GM12865 (cell line): ENCODE results near the gene SUGCT.
A peak's percentile ranks its signal among the peaks of the same experiment; 100 is the strongest.

Source experiments
- DNase-seq: peaks from one replicate; pipeline ENCODE4 v3.0.0; 2010; ENCODE audit warnings: low read depth
- H3K4me3 ChIP-seq: 2 replicates; pipeline ENCODE4 v1.5.1; 2011; ENCODE audit warnings: mild to moderate bottlenecking, low read depth, low read length, control low read depth
- TF ChIP-seq, protein P1 (sequence below): IDR thresholded peaks from 2 replicates; pipeline ENCODE4 v1.5.1; 2011; ENCODE audit warnings: low read length, control low read depth, low read depth, inconsistent platforms; ENCODE audit not compliant: insufficient read depth; ENCODE audit errors: missing control alignments

Gene SUGCT

DNA sequence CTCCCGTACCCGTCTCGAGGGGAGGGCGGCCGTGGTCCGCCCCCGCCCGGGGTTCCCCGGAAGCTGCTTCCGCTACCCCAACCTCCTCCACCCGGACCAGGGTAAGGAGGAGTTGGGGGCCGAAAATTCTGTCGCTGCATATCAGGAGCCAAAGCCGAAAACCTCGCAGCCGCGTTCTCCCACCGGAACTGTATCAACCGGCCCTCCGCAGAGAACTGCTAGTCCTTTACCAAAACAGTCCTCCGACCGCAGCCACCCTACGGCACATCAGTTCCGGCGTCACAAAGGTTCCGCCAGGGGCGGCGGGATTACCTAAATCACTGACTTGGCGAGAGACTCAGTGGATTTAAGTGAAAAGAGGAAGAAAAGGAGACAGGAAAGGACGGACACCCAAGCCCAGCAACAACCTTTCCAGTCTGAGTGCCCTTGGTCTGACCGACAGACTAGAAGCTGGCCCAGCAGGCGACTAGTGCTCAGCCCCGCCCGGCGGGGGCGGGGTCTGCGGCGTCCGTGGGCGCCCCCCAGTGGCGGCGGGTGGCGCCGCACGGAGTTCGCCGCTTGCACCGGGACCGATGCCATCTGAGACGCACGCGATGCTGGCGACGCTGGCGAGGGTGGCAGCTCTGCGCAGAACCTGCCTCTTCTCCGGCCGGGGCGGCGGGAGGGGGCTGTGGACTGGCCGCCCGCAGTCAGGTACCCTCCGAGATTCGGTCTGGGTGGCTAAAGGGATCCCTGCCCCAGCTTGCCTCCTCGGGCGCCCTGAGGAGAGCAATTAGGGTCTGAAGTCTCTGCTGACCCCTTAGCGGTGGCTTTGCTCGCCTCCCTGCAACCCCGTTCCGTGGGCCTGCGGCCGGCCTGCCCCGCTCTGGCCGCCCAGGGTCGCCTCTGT, at the start of gene SUGCT, which contains the start of gene MPLKIP:
Gene SUGCT, plus strand, starts transcription at position 578 of the 889 bp plus-strand sequence.
Gene MPLKIP, minus strand, starts transcription at position 195 of the 889 bp plus-strand sequence. Its CDS starts 55 bp downstream, at position 140.
- TF ChIP-seq, protein P1, sequence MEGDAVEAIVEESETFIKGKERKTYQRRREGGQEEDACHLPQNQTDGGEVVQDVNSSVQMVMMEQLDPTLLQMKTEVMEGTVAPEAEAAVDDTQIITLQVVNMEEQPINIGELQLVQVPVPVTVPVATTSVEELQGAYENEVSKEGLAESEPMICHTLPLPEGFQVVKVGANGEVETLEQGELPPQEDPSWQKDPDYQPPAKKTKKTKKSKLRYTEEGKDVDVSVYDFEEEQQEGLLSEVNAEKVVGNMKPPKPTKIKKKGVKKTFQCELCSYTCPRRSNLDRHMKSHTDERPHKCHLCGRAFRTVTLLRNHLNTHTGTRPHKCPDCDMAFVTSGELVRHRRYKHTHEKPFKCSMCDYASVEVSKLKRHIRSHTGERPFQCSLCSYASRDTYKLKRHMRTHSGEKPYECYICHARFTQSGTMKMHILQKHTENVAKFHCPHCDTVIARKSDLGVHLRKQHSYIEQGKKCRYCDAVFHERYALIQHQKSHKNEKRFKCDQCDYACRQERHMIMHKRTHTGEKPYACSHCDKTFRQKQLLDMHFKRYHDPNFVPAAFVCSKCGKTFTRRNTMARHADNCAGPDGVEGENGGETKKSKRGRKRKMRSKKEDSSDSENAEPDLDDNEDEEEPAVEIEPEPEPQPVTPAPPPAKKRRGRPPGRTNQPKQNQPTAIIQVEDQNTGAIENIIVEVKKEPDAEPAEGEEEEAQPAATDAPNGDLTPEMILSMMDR, result peak; percentile 93
- peak within 1 kb of the TSS; percentile 81 for H3K4me3 ChIP-seq
- DNase-seq, result peak; percentile 93

DNA sequence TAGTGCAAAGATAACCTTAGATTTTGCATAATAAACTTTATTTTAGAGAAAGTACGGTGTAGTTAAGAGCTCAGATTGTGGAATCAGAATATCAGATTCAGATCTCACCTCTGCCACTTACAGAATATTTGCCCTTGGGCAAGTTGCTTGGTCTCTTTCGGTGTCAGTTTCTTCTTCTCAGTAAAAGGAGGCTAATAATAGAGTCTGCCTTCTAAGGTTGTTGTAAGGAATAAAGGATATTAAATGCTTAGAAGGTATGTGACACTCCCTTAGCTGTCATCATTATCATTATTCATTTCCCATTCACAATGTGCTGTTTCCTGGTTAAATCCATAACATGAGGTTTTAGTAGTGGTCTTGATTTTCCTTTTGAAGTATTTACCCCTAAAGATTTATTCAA, 42.6 kb upstream of the SUGCT start:
- TF ChIP-seq, protein P1, result no peak
- H3K4me3 ChIP-seq, result no peak overlapping the region
- no peak for DNase-seq

DNA sequence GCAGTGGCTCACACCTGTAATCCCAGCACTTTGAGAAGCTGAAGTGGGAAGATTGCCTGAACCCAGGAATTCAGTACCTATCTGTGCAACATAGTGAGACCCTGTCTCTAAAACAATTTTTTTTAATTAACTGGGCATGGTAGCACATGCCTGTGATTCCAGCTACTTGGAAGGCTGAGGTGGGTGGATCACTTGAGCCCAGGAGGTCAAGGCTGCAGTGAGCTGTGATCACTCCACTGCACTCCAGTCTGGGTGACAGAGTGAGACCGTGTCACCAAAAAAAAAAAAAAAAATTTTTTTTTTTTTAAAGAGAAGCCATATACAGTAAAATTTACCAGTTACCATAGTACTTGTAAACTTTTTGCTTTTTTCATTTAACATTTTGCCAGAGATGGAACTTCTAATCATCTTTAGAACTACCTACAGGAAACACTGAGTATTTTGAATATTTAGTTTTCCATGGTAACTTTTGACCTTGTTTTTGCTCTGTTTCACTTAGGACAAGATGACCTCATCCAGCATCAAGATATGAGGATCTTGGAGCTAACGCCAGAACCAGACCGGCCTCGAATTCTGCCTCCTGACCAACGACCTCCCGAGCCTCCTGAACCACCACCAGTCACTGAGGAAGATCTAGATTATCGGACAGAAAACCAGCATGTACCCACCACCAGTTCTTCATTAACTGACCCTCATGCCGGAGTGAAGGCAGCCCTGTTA, 41.0 kb upstream of the SUGCT start:
- TF ChIP-seq, protein P1, result no peak
- no peak for DNase-seq

DNA sequence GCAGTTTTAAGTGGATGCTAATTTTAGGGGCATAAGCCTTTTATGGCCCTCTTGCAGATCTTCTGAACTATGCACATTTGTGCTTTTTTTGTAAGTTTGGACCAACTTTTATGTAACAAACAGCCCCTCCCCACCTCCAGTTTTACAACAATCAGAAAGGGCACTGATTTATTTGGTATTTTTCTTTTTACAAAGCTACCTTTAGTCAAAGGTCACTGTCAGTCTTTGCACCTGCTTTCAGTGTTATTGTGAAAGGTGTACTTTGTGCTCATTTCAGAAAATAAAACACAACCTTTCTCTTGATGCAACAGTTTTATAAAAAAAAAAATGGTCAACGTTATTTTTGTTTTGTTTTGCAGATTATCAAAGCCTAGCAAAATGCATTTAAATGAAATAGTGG, 39.6 kb upstream of the SUGCT start:
- H3K4me3 ChIP-seq, result no peak overlapping the region
- DNase-seq, result no peak
- TF ChIP-seq, protein P1, result no peak

More for the DNA sequence above, 41.0 kb upstream of the SUGCT start:
- H3K4me3 ChIP-seq, result no peak overlapping the region

DNA sequence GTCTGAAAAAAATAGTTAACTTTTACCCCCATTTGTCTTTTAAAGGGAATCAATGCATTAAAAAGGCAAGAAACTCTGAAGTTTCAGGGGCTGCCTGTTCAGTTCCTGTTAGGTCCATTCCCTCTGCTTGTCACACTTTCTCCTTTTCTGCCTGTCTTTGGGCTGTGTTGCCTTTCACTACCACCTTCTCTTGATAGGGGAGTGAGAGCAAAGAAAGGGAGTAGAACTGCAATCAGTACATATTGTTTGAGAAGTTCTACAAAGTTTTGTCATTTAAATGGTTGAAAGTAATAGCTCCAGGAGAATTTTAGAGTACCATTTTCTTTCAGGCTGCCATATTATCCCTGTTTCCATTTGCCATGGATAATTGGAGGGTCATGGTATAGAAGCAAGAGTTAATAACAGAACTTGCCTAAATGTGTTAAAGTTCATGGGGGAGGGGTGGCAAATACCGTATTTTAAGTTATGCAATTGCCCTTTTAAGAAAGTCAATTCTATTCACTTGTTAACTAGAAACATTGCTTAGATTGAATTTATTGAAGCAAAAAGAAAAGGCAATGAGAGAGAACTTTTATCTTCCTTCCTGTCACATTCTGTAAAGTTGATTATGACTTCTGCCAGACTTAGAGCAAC, 39.0 kb upstream of the SUGCT start:
- no peak overlapping the region for H3K4me3 ChIP-seq
- no peak for DNase-seq
- TF ChIP-seq, protein P1, result no peak

DNA sequence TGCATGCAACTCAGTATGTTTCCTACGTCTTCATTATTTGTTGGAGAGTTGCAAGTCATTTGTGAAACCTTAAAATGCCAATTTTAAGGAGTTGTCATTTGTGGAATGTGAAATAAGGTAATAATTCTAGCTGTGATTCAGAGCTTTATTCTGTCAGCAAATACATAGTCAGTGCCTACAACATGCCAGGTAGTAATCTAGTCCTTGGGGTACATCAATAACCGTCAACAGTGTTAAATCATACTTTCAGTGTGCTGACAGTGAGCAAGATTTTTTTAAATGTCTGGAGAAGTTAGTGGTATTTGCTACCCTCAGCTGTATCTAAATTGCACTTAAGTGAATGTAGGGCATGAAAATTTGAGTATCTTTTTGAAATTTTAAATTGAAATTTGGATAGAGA, 37.1 kb upstream of the SUGCT start:
- no peak for DNase-seq
- TF ChIP-seq, protein P1, result no peak
- H3K4me3 ChIP-seq, result no peak overlapping the region
